K562 (cell line): Measurements from ENCODE around the gene CEP131. TPM values are rescaled to one million over a fixed set of nuclear protein-coding genes. Genes with fewer than 3 reads are reported as not detected.

Source experiments
- ARID3B ChIP-seq: fragments of 250-450 bp; sonication (Bioruptor Pico); IDR thresholded peaks from 2 replicates; pipeline ENCODE4 v1.4.0; 2020; ENCODE audit warnings: borderline replicate concordance
- TRIM24 ChIP-seq, 2 experiments: fragments of 450-650 bp; IDR thresholded peaks; 2 replicates each; pipeline ENCODE4 v1.6.1; 2016
- U2AF2 ChIP-seq: fragments of 200-400 bp; formaldehyde crosslinking; optimal IDR thresholded peaks from 2 replicates; pipeline ENCODE3; 2017; ENCODE audit warnings: low read depth, mild to moderate bottlenecking, low read length
- ZFP30 ChIP-seq: fragments of 250-450 bp; sonication (Bioruptor Pico); IDR thresholded peaks from 2 replicates; pipeline ENCODE4 v1.8.0; 2022; ENCODE audit warnings: moderate library complexity, mild to moderate bottlenecking, inconsistent platforms, borderline replicate concordance
- polyA plus RNA-seq, 8 experiments: library from polyadenylated mRNA; depleted of rRNA in 4 of 8; stranded (reverse) in 5 of 8; unstranded in 3 of 8; fragments of >200 nt; fragmentation: Nextera tagmentation in 2 of 8; fragmentation: Illumina TruSeq in 1 of 8; extraction: Ambion mirVana in 2 of 8; extraction: Trizol in 1 of 8; gene quantifications; 2 replicates each; pipeline versions ENCODE4 v1.2.1 to v1.2.3, GENCODE V29; 2011 to 2014; ENCODE audit warnings: inconsistent platforms in 1 of 8, missing spikeins in 1 of 8
- total RNA-seq, 7 experiments: library from RNA; depleted of rRNA in 6 of 7; stranded (reverse); fragments of >200 nt in 6 of 7; fragmentation: Illumina TruSeq in 2 of 7; extraction: Trizol in 2 of 7; gene quantifications; 2 replicates each; pipeline versions ENCODE4 v1.2.1 to v1.2.3, GENCODE V29; 2011 to 2021; ENCODE audit warnings: low replicate concordance in 1 of 7
- TF ChIP-seq, protein P1 (sequence below), 2 experiments: fragments of 200-800 bp in 1 of 2; sonication (Bioruptor generic) in 1 of 2; sonication (generic) in 1 of 2; formaldehyde crosslinking in 1 of 2; IDR thresholded peaks in 1 of 2; conservative IDR thresholded peaks in 1 of 2; 2 replicates each; pipeline versions ENCODE4 v1.5.0 to v1.6.1; 2016 to 2020; ENCODE audit warnings: missing compliant biosample characterization in 1 of 2, missing genetic modification characterization in 1 of 2, missing genetic modification reagents in 1 of 2
- TF ChIP-seq, protein P2 (sequence below): fragments of 450-650 bp; IDR thresholded peaks from 2 replicates; pipeline ENCODE4 v1.6.1; 2016; ENCODE audit warnings: borderline replicate concordance

The CEP131 gene
- total and polyA plus RNA-seq, 9 of the 15 experiments (the other 6 are each of a cell fraction or from before 2014, with no cell fraction given): 0.24 to 21.2 (median 2.3) TPM

DNA sequence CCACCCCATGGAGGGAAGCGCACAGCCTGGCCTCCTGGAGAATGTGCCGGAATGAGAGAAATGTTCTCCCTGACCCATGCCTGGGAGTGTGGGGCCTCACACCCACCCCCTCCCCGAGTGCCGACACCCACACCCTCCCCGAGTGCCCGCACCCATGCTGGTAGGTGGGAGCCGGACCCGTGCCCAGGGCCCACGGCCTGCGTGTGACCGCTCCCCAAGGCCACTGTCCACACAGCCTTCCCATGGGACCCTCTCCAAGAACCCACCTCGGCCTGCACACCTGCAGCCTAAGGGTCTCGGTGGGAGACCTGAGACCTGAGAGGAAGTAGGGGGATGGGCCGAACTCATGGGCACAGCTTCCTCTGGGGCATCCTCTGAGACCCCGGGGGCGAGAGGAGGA, 60.8 kb downstream of the CEP131 start (continued):
- TF ChIP-seq ARID3B (CRISPR knock-in tag) (no peak), TRIM24 (IDR thresholded peaks at IDR 0.05) (no peak), U2AF2 (no peak), ZFP30 (CRISPR knock-in tag) (no peak)
- TF ChIP-seq, protein P1, sequence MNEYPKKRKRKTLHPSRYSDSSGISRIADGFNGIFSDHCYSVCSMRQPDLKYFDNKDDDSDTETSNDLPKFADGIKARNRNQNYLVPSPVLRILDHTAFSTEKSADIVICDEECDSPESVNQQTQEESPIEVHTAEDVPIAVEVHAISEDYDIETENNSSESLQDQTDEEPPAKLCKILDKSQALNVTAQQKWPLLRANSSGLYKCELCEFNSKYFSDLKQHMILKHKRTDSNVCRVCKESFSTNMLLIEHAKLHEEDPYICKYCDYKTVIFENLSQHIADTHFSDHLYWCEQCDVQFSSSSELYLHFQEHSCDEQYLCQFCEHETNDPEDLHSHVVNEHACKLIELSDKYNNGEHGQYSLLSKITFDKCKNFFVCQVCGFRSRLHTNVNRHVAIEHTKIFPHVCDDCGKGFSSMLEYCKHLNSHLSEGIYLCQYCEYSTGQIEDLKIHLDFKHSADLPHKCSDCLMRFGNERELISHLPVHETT (CRISPR knock-in tag; conservative IDR thresholded peaks at IDR 0.05 in 1 of 2, IDR thresholded peaks at IDR 0.05 in 1 of 2): no peak
- TF ChIP-seq, protein P2, sequence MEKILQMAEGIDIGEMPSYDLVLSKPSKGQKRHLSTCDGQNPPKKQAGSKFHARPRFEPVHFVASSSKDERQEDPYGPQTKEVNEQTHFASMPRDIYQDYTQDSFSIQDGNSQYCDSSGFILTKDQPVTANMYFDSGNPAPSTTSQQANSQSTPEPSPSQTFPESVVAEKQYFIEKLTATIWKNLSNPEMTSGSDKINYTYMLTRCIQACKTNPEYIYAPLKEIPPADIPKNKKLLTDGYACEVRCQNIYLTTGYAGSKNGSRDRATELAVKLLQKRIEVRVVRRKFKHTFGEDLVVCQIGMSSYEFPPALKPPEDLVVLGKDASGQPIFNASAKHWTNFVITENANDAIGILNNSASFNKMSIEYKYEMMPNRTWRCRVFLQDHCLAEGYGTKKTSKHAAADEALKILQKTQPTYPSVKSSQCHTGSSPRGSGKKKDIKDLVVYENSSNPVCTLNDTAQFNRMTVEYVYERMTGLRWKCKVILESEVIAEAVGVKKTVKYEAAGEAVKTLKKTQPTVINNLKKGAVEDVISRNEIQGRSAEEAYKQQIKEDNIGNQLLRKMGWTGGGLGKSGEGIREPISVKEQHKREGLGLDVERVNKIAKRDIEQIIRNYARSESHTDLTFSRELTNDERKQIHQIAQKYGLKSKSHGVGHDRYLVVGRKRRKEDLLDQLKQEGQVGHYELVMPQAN: no peak
